ENCODE results near the gene CUL7. TPM values are rescaled to one million over a fixed set of nuclear protein-coding genes. Genes with fewer than 3 reads are reported as not detected.

Gene CUL7
- total and polyA plus RNA-seq, 9 of the 15 experiments (the other 6 are each of a cell fraction or from before 2014, with no cell fraction given) = 0.44 to 20.1 (median 8.6) TPM

GRCh38 chr6:43089874-43090558, 36.4 kb upstream of the CUL7 start:
- Histone ChIP-seq H3K36me3 (ENCODE audit: control insufficient read depth, insufficient read depth, low read length) (no peaks in the 10 kb centered on the region), H3K4me1 (replicated peaks in 1 of 2; ENCODE audit: control insufficient read depth in 2 of 2, insufficient read depth in 2 of 2, low read length in 2 of 2) (peaks cover 4 to 5% of the 10 kb centered on the region in 2 experiments; a peak in 3 of 5 replicates), H3K4me2 (ENCODE audit: insufficient read depth, low read length) (no peak overlapping the region), H2AFZ (ENCODE audit: low read depth, low read length) (no peak overlapping the region; the same call in 1 of the 2 replicates), H3K9me3 (replicated peaks; ENCODE audit: control insufficient read depth, insufficient read depth, low read depth, low read length) (no peaks in the 10 kb centered on the region), H3K79me2 (ENCODE audit: control insufficient read depth, insufficient read depth, low read length) (no peaks in the 10 kb centered on the region), H3K9ac (ENCODE audit: insufficient read depth in 1 of 2, low read depth in 2 of 2, low read length in 2 of 2) (peak overlapping the region in 1 of 2 experiments; percentile 11; a peak in 1 of 4 replicates), H3K27ac (ENCODE audit: extremely low read depth, low read depth, low read length) (no peak overlapping the region), H3K9me1 (ENCODE audit: control insufficient read depth, insufficient read depth, low read length) (peaks cover 3% of the 10 kb centered on the region), H3K27me3 (ENCODE audit: control insufficient read depth in 2 of 2, insufficient read depth in 2 of 2, low read length in 2 of 2) (peaks cover 0 to 2% of the 10 kb centered on the region in 2 experiments; a peak in 1 of 5 replicates), H3K4me3 (no peak overlapping the region), H4K20me1 (replicated peaks; ENCODE audit: control insufficient read depth, insufficient read depth, low read length) (no peaks in the 10 kb centered on the region)
- ATAC-seq = no peak
- CTCF ChIA-PET (ENCODE audit: low intra/inter-chr PET ratio) = no interaction called here
- DNase-seq (ENCODE audit: extremely low read depth in 1 of 4, low spot score in 3 of 4) = no peak
- BruUV-seq (replicated peaks) = no TSS peak
- in situ Hi-C loops (cut with MboI) (no loop called here), intact Hi-C loops (cut with micrococcal nuclease) (no loop called here)
- no peak for FAIRE-seq
- POLR2A ChIA-PET = interaction anchor here (0.6 to 1.6 kb wide), 7 partner anchors 9 to 1174 kb away, joined by 3 to 5 read pairs (median 3); no protein-coding TSS in a partner anchor
- WGBS (ENCODE audit: insufficient coverage, low coverage, missing lambda C conversion rate) = 37% methylated on average over 8 of the region's 8 CpGs
- no peak for TF ChIP-seq XRCC3 (IDR thresholded peaks at IDR 0.05)
- 0 out of 2 replicates have a peak, but pooled peaks have one; percentile 54 for TF ChIP-seq XRCC5 (IDR thresholded peaks at IDR 0.05; ENCODE audit: low read depth, low read length)
- TF ChIP-seq POLR2A (conservative IDR thresholded peaks at IDR 0.05) = no peak

DNA sequence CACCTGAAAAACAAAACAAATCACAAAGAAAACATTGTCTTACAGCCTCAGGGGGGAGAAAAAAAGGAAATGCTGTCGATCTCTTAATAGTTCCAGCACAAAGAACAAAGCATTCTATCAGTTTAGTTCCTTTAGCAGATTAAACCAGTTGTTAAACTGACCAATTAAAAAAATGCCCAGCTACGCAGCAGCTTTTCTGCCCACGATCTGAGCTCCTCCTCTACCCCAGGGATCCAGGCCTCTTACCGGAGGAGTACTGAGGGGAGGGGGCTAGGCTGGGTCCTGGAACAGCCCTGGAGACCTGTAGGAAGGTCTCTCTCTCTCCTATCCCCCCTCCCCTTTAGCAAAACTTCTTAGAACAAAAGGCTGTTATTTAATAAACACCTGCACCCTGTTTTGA, 35.8 kb upstream of the CUL7 start:
- CTCF ChIA-PET (ENCODE audit: low intra/inter-chr PET ratio) = no interaction called here
- Histone ChIP-seq H3K4me3 (no peak overlapping the region), H4K20me1 (replicated peaks; ENCODE audit: control insufficient read depth, insufficient read depth, low read length) (no peaks in the 10 kb centered on the region), H3K79me2 (ENCODE audit: control insufficient read depth, insufficient read depth, low read length) (no peaks in the 10 kb centered on the region), H3K9ac (ENCODE audit: insufficient read depth in 1 of 2, low read depth in 2 of 2, low read length in 2 of 2) (no peak overlapping the region), H3K36me3 (ENCODE audit: control insufficient read depth, insufficient read depth, low read length) (no peaks in the 10 kb centered on the region), H3K4me1 (replicated peaks in 1 of 2; ENCODE audit: control insufficient read depth in 2 of 2, insufficient read depth in 2 of 2, low read length in 2 of 2) (peaks cover 3 to 4% of the 10 kb centered on the region in 2 experiments; a peak in 3 of 5 replicates), H2AFZ (ENCODE audit: low read depth, low read length) (0 out of 2 replicates have a peak overlapping the region, but pooled peaks have one; percentile 6), H3K9me1 (ENCODE audit: control insufficient read depth, insufficient read depth, low read length) (peaks cover 3% of the 10 kb centered on the region), H3K4me2 (ENCODE audit: insufficient read depth, low read length) (no peak overlapping the region), H3K27me3 (ENCODE audit: control insufficient read depth in 2 of 2, insufficient read depth in 2 of 2, low read length in 2 of 2) (peaks cover 0 to 3% of the 10 kb centered on the region in 2 experiments; a peak in 2 of 5 replicates), H3K27ac (ENCODE audit: extremely low read depth, low read depth, low read length) (no peak overlapping the region), H3K9me3 (replicated peaks; ENCODE audit: control insufficient read depth, insufficient read depth, low read depth, low read length) (no peaks in the 10 kb centered on the region)
- POLR2A ChIA-PET = interaction anchor here (0.6 to 1.6 kb wide), 5 partner anchors 29 to 1175 kb away, joined by 3 to 5 read pairs (median 3); no protein-coding TSS in a partner anchor
- DNase-seq (ENCODE audit: extremely low read depth in 1 of 4, low spot score in 3 of 4) = no peak
- FAIRE-seq = no peak
- intact Hi-C loops (cut with micrococcal nuclease) (no loop called here), in situ Hi-C loops (cut with MboI) (no loop called here)
- no peak for ATAC-seq
- 34% methylated on average over 4 of the region's 4 CpGs for WGBS (ENCODE audit: insufficient coverage, low coverage, missing lambda C conversion rate)
- BruUV-seq (replicated peaks) = no TSS peak
- TF ChIP-seq ZNF444 (CRISPR knock-in tag; IDR thresholded peaks at IDR 0.05) (no peak), ESRRA (IDR thresholded peaks at IDR 0.05; ENCODE audit: borderline replicate concordance, low read depth) (no peak), FOXP4 (CRISPR knock-in tag; IDR thresholded peaks at IDR 0.05; ENCODE audit: borderline replicate concordance) (no peak), ATF7 (IDR thresholded peaks at IDR 0.05) (no peak), ZMIZ1 (IDR thresholded peaks at IDR 0.05; ENCODE audit: low read depth in 2 of 2, low read length in 2 of 2) (no peak)
